H1 (cell line): ENCODE measurements around the gene MTURN. TPM values are rescaled to one million over a fixed set of nuclear protein-coding genes. Genes with fewer than 3 reads are reported as not detected.
A peak's percentile ranks its signal among the peaks of the same experiment; 100 is the strongest.

Experiments
- CTCF ChIA-PET: fragments of 300-600 bp; sonication (Branson Sonifier 250); formaldehyde crosslinking; loops from one replicate; lab custom pipeline; 2021; ENCODE audit not compliant: partially characterized antibody; lab: Charles Lee
- POLR2A ChIA-PET: fragments of 300-600 bp; sonication (Branson Sonifier 250); formaldehyde crosslinking; loops from one replicate; lab custom pipeline; 2021; ENCODE audit warnings: inconsistent platforms; ENCODE audit not compliant: partially characterized antibody; lab: Charles Lee
- DNase-seq, 2 experiments: peaks; one replicate each; pipeline versions ENCODE4 v3.0.0 to v3.0.0-alpha.2; 2010 to 2022; ENCODE audit warnings: low spot score in 2 of 2, low read depth in 1 of 2, mixed read lengths in 1 of 2
- FAIRE-seq: peaks from 2 replicates; lab custom pipeline; 2011; peaks lifted over from hg19 to GRCh38; lab: Jason Lieb, UNC
- H2AFZ ChIP-seq: 2 replicates; pipeline ENCODE4 v1.8.1; 2012; ENCODE audit warnings: low read length, inconsistent platforms
- H2AK5ac ChIP-seq: 2 replicates; pipeline ENCODE4 v1.6.1; 2013; ENCODE audit warnings: low read depth, low read length
- H2BK120ac ChIP-seq: replicated peaks from 2 replicates; pipeline ENCODE3; 2013; ENCODE audit warnings: low read depth, low read length, inconsistent platforms
- H2BK12ac ChIP-seq: 2 replicates; pipeline ENCODE4 v1.6.1; 2013; ENCODE audit warnings: low read depth, low read length
- H2BK15ac ChIP-seq: 2 replicates; pipeline ENCODE4 v1.6.1; 2013; ENCODE audit warnings: low read length
- H2BK20ac ChIP-seq: 2 replicates; pipeline ENCODE4 v1.6.1; 2013; ENCODE audit warnings: low read length
- H2BK5ac ChIP-seq: 2 replicates; pipeline ENCODE4 v1.6.1; 2013; ENCODE audit warnings: low read depth, low read length
- H3K14ac ChIP-seq: 2 replicates; pipeline ENCODE4 v1.6.1; 2013; ENCODE audit warnings: inconsistent platforms; ENCODE audit not compliant: insufficient read length
- H3K18ac ChIP-seq: 2 replicates; pipeline ENCODE4 v1.6.1; 2013; ENCODE audit warnings: low read length; ENCODE audit errors: extremely low read depth
- H3K23ac ChIP-seq: 2 replicates; pipeline ENCODE4 v1.6.1; 2013; ENCODE audit warnings: inconsistent platforms; ENCODE audit not compliant: insufficient read length
- H3K23me2 ChIP-seq: 2 replicates; pipeline ENCODE4 v1.6.1; 2013; ENCODE audit warnings: low read depth, low read length
- H3K27ac ChIP-seq: 2 replicates; pipeline ENCODE4 v1.6.1; 2011; ENCODE audit warnings: low read depth, low read length, inconsistent platforms
- H3K27me3 ChIP-seq, 4 experiments: replicated peaks in 1 of 4; 1 replicate in 1 of 4; 2 replicates in 3 of 4; pipeline versions ENCODE4 v1.6.1 to v1.8.1; 2011 to 2013; ENCODE audit warnings: low read length in 3 of 4, mild to moderate bottlenecking in 3 of 4, inconsistent platforms in 2 of 4, mixed read lengths in 2 of 4, moderate library complexity in 1 of 4; ENCODE audit not compliant: control insufficient read depth in 3 of 4, insufficient read depth in 3 of 4; ENCODE audit errors: extremely low read depth in 1 of 4
- H3K36me3 ChIP-seq, 4 experiments: 2 replicates each; pipeline versions ENCODE4 v1.6.1 to v1.8.1; 2011 to 2013; ENCODE audit warnings: mild to moderate bottlenecking in 4 of 4, low read length in 3 of 4, moderate library complexity in 2 of 4, control low read depth in 1 of 4, inconsistent platforms in 1 of 4; ENCODE audit not compliant: insufficient read depth in 4 of 4, control insufficient read depth in 2 of 4
- H3K4ac ChIP-seq: replicated peaks from 2 replicates; pipeline ENCODE3; 2013; ENCODE audit warnings: low read length, low read depth, mixed read lengths, inconsistent platforms; ENCODE audit not compliant: insufficient read length
- H3K4me1 ChIP-seq, 4 experiments: replicated peaks in 1 of 4; 1 replicate in 1 of 4; 2 replicates in 3 of 4; pipeline versions ENCODE4 v1.6.1 to v1.8.1; 2011 to 2013; ENCODE audit warnings: low read length in 3 of 4, inconsistent platforms in 2 of 4, mixed read lengths in 1 of 4; ENCODE audit not compliant: insufficient read depth in 4 of 4, control insufficient read depth in 3 of 4
- H3K4me2 ChIP-seq, 2 experiments: 2 replicates each; pipeline versions ENCODE4 v1.6.1 to v1.8.1; 2011 to 2013; ENCODE audit warnings: low read depth in 2 of 2, low read length in 2 of 2, control low read depth in 1 of 2, inconsistent platforms in 1 of 2, mild to moderate bottlenecking in 1 of 2; ENCODE audit not compliant: insufficient read depth in 1 of 2
- H3K4me3 ChIP-seq, 4 experiments: fragments of 200-600, 300-600 bp in 1 of 4; sonication (generic), shearing (Covaris generic), sonication (Bioruptor Twin) in 1 of 4; 2 replicates each; pipeline versions ENCODE4 v1.5.1 to v1.8.1; 2011 to 2016; ENCODE audit warnings: low read length in 4 of 4, low read depth in 3 of 4, control low read depth in 2 of 4, inconsistent platforms in 2 of 4, mild to moderate bottlenecking in 2 of 4, mixed read lengths in 1 of 4, moderate library complexity in 1 of 4; ENCODE audit not compliant: insufficient read depth in 2 of 4; ENCODE audit errors: extremely low read depth in 1 of 4
- H3K56ac ChIP-seq: replicated peaks from 2 replicates; pipeline ENCODE3; 2013; ENCODE audit warnings: low read depth, mild to moderate bottlenecking, mixed read lengths, low read length, inconsistent platforms; ENCODE audit not compliant: insufficient read length
- H3K79me1 ChIP-seq: 2 replicates; pipeline ENCODE4 v1.6.1; 2013; ENCODE audit warnings: low read depth, low read length, control low read depth
- H3K79me2 ChIP-seq, 2 experiments: 2 replicates each; pipeline versions ENCODE4 v1.6.1 to v1.8.1; 2012 to 2013; ENCODE audit warnings: low read length in 2 of 2, mild to moderate bottlenecking in 2 of 2, inconsistent platforms in 1 of 2; ENCODE audit not compliant: insufficient read depth in 2 of 2, control insufficient read depth in 1 of 2
- H3K9ac ChIP-seq, 4 experiments: replicated peaks in 1 of 4; 1 replicate in 1 of 4; 2 replicates in 3 of 4; pipeline versions ENCODE4 v1.6.1 to v1.8.1; 2011 to 2013; ENCODE audit warnings: low read depth in 3 of 4, low read length in 3 of 4, control low read depth in 2 of 4, mild to moderate bottlenecking in 2 of 4, moderate library complexity in 2 of 4, inconsistent platforms in 1 of 4; ENCODE audit errors: extremely low read depth in 1 of 4
- H3K9me3 ChIP-seq, 2 experiments: 2 replicates each; pipeline versions ENCODE4 v1.6.1 to v1.8.1; 2012 to 2013; ENCODE audit warnings: mild to moderate bottlenecking in 2 of 2, moderate library complexity in 2 of 2, control low read depth in 1 of 2, inconsistent platforms in 1 of 2, low read depth in 1 of 2, low read length in 1 of 2, mixed read lengths in 1 of 2; ENCODE audit not compliant: insufficient read depth in 2 of 2
- H4K20me1 ChIP-seq, 2 experiments: replicated peaks in 1 of 2; 2 replicates each; pipeline versions ENCODE3 to v1.8.1; 2011 to 2013; ENCODE audit warnings: inconsistent platforms in 2 of 2, low read length in 2 of 2, mild to moderate bottlenecking in 1 of 2; ENCODE audit not compliant: insufficient read depth in 2 of 2, control insufficient read depth in 1 of 2
- H4K5ac ChIP-seq: 2 replicates; pipeline ENCODE4 v1.6.1; 2013; ENCODE audit warnings: low read length, low read depth, mixed read lengths, inconsistent platforms; ENCODE audit not compliant: insufficient read length
- H4K8ac ChIP-seq: 2 replicates; pipeline ENCODE4 v1.8.0; 2013; ENCODE audit warnings: mild to moderate bottlenecking, moderate library complexity, low read length, inconsistent platforms; ENCODE audit not compliant: insufficient read depth; ENCODE audit errors: extremely low read depth
- H4K91ac ChIP-seq: replicated peaks from 2 replicates; pipeline ENCODE3; 2013; ENCODE audit warnings: low read length, mixed read lengths, inconsistent platforms; ENCODE audit not compliant: insufficient read length
- ASH2L ChIP-seq: fragments of 200-600, 300-600 bp; sonication (generic); IDR thresholded peaks from one replicate; pipeline ENCODE4 v1.7.1; 2017; ENCODE audit warnings: low read length
- CBX5 ChIP-seq: fragments of 300-800, 300-1000 bp; sonication (generic); IDR thresholded peaks from 2 replicates; pipeline ENCODE4 v1.7.1; 2016; ENCODE audit warnings: antibody characterized with exemption, low read length, low read depth
- CTBP2 ChIP-seq: IDR thresholded peaks from 2 replicates; pipeline ENCODE4 v1.7.0; 2011; ENCODE audit warnings: borderline replicate concordance, mild to moderate bottlenecking, moderate library complexity, mixed read lengths, low read length; ENCODE audit not compliant: insufficient read depth, insufficient read length
- EZH2 ChIP-seq: fragments of 200-600 bp; sonication (generic); IDR thresholded peaks from 2 replicates; pipeline ENCODE4 v1.7.1; 2012; ENCODE audit warnings: low read depth, mild to moderate bottlenecking, moderate library complexity, low read length, inconsistent platforms; ENCODE audit not compliant: severe bottlenecking
- GABPA ChIP-seq: IDR thresholded peaks from 2 replicates; pipeline ENCODE4 v1.6.1; 2011; ENCODE audit warnings: mild to moderate bottlenecking, low read length, moderate library complexity, borderline replicate concordance; ENCODE audit not compliant: insufficient read depth
- JUND ChIP-seq: IDR thresholded peaks from 2 replicates; pipeline ENCODE4 v1.6.1; 2011; ENCODE audit warnings: mild to moderate bottlenecking, improper control_type of control experiment, low read length
- RNF2 ChIP-seq: fragments of 200-900, 300-1000 bp; sonication (generic); IDR thresholded peaks from 2 replicates; pipeline ENCODE4 v1.7.1; 2016; ENCODE audit warnings: borderline replicate concordance, low read depth, mild to moderate bottlenecking, antibody characterized with exemption, low read length; ENCODE audit not compliant: poor library complexity, severe bottlenecking; ENCODE audit errors: missing control alignments
- SAP30 ChIP-seq: fragments of 300-600 bp; sonication (generic); IDR thresholded peaks from 2 replicates; pipeline ENCODE4 v1.7.1; 2012; ENCODE audit warnings: low read length, moderate library complexity, mild to moderate bottlenecking, inconsistent platforms; ENCODE audit not compliant: insufficient read depth, insufficient replicate concordance
- SIN3A ChIP-seq, 2 experiments: IDR thresholded peaks in 1 of 2; conservative IDR thresholded peaks in 1 of 2; 2 replicates each; pipeline ENCODE4 v1.6.1; 2011 to 2012; ENCODE audit warnings: low read length in 2 of 2, improper control_type of control experiment in 1 of 2, low read depth in 1 of 2, mild to moderate bottlenecking in 1 of 2
- SP1 ChIP-seq: IDR thresholded peaks from 2 replicates; pipeline ENCODE4 v1.6.1; 2011; ENCODE audit warnings: low read depth, low read length
- TAF7 ChIP-seq: optimal IDR thresholded peaks from 2 replicates; pipeline ENCODE3; 2011; ENCODE audit warnings: low read depth, mild to moderate bottlenecking, inconsistent platforms, low read length, moderate library complexity, borderline replicate concordance
- TEAD4 ChIP-seq: IDR thresholded peaks from 2 replicates; pipeline ENCODE4 v1.6.1; 2012; ENCODE audit warnings: low read depth, low read length, inconsistent platforms, mixed read lengths
- WGBS, 2 experiments: shearing (Covaris generic) in 1 of 2; methylation state at CpG; one replicate each; pipeline versions ENCODE4 v1.1.6 to v1.1.7; 2013 to 2015; ENCODE audit warnings: low lambda C conversion rate in 2 of 2, mixed read lengths in 2 of 2, inconsistent platforms in 1 of 2, low coverage in 1 of 2, missing lambda C conversion rate in 1 of 2; ENCODE audit not compliant: insufficient replicate concordance in 2 of 2, insufficient coverage in 1 of 2, insufficient read length in 1 of 2; ENCODE audit errors: extremely low coverage in 1 of 2, missing lambda C conversion rate in 1 of 2; 5-methylcytosine and 5-hydroxymethylcytosine counted together
- polyA plus RNA-seq, 7 experiments: library from polyadenylated mRNA; depleted of rRNA in 3 of 7; stranded (reverse) in 5 of 7; unstranded in 2 of 7; fragments of >200 nt in 5 of 7; fragments of 200-250 nt in 2 of 7; gene quantifications; 1 replicate in 5 of 7; 2 replicates in 1 of 7; 4 replicates in 1 of 7; pipeline versions ENCODE4 v1.2.1 to v1.2.3, GENCODE V29; 2011 to 2013; ENCODE audit warnings: missing spikeins in 2 of 7, mixed read lengths in 2 of 7
- total RNA-seq: library from RNA; stranded (reverse); fragmentation: NEBNext Ultra II Directional; extraction: Animal tissue kit (Norgen Biotek cat#: 25700); gene quantifications from 2 replicates; pipeline ENCODE4 v1.2.1, GENCODE V29; 2021

Gene MTURN
- total and polyA plus RNA-seq, 2 of the 8 experiments (the other 6 are each of a cell fraction or from before 2014, with no cell fraction given) = 2.6 to 5.8 TPM

GRCh38 chr7:30176463-30177109 is 41.8 kb downstream of the MTURN start:
- Histone ChIP-seq H3K79me2 (no peaks in the 10 kb centered on the region), H4K91ac (no peak overlapping the region), H3K14ac (no peak overlapping the region), H2AFZ (no peak overlapping the region), H3K18ac (no peak overlapping the region), H3K23ac (no peak overlapping the region), H3K36me3 (no peaks in the 10 kb centered on the region), H2BK20ac (peak overlapping the region; percentile 66; the same call in 1 of the 2 replicates), H3K27me3 (no peaks in the 10 kb centered on the region), H4K5ac (no peak overlapping the region), H4K8ac (no peak overlapping the region), H3K4me1 (peaks cover 0 to 2% (median 0%) of the 10 kb centered on the region in 4 experiments; a peak in 1 of 7 replicates), H2AK5ac (no peak overlapping the region), H3K4ac (no peak overlapping the region), H2BK12ac (no peak overlapping the region; the same call in 1 of the 2 replicates), H3K9ac (no peak overlapping the region), H2BK5ac (no peak overlapping the region), H4K20me1 (no peaks in the 10 kb centered on the region), H2BK120ac (no peak overlapping the region), H3K27ac (no peak overlapping the region), H3K4me3 (no peak overlapping the region), H3K79me1 (no peaks in the 10 kb centered on the region), H3K9me3 (no peaks in the 10 kb centered on the region), H3K4me2 (no peak overlapping the region), H2BK15ac (no peak overlapping the region), H3K56ac (no peak overlapping the region), H3K23me2 (no peaks in the 10 kb centered on the region)
- FAIRE-seq = no peak
- 84% methylated on average over 6 of the region's 6 CpGs; no CpG with 5 or more reads in 1 of the 2 experiments for WGBS, 2 experiments
- DNase-seq = no peak
- CTCF ChIA-PET = interaction anchor here (0.7 to 7.3 kb wide), 5 partner anchors 10 to 136 kb away, joined by 3 to 45 read pairs (median 4); no protein-coding TSS in a partner anchor
- POLR2A ChIA-PET = interaction anchor here (0.7 to 1.4 kb wide), 2 partner anchors 10 to 374 kb away, joined by 3 read pairs; no protein-coding TSS in a partner anchor
- TF ChIP-seq ASH2L = no peak
- TF ChIP-seq SAP30 = no peak
- TF ChIP-seq CTBP2 = no peak
- TF ChIP-seq EZH2 = no peak
- TF ChIP-seq SP1 = no peak
- TF ChIP-seq CBX5 = no peak
- no peak for TF ChIP-seq RNF2
- no peak for TF ChIP-seq SIN3A (conservative IDR thresholded peaks at IDR 0.05 in 1 of 2, IDR thresholded peaks at IDR 0.05 in 1 of 2; ENCODE audit: low read depth in 1 of 2, low read length in 2 of 2)
- no peak for TF ChIP-seq JUND
- no peak for TF ChIP-seq TAF7
- TF ChIP-seq GABPA = no peak
- TF ChIP-seq TEAD4 = no peak
